ENCODE data around the gene MAPK4. TPM values are rescaled to one million over a fixed set of nuclear protein-coding genes. Genes with fewer than 3 reads are reported as not detected.

The MAPK4 gene
- total RNA-seq, 1 donor from 2014 or later: 0.21 TPM

- TF ChIP-seq CTCF (IDR thresholded peaks at IDR 0.05; ENCODE audit: unreplicated experiment): no peak
- DNase-seq (ENCODE audit: low spot score): no peak
- H3K4me1 Mint-ChIP-seq (ENCODE audit: unreplicated experiment): no peaks in the 10 kb centered on the region
- no peaks in the 10 kb centered on the region for H3K9me3 Mint-ChIP-seq (ENCODE audit: unreplicated experiment)
- peaks cover 1% of the 10 kb centered on the region for H3K27me3 Mint-ChIP-seq (ENCODE audit: unreplicated experiment)
- H3K4me3 Mint-ChIP-seq (ENCODE audit: unreplicated experiment): no peak overlapping the region
- no peak overlapping the region for H3K27ac Mint-ChIP-seq (ENCODE audit: unreplicated experiment)
- no peaks in the 10 kb centered on the region for H3K36me3 Mint-ChIP-seq (ENCODE audit: low read depth, unreplicated experiment)
Measured at GRCh38 chr18:50721006-50721405, 161.1 kb downstream of the MAPK4 start.

DNA sequence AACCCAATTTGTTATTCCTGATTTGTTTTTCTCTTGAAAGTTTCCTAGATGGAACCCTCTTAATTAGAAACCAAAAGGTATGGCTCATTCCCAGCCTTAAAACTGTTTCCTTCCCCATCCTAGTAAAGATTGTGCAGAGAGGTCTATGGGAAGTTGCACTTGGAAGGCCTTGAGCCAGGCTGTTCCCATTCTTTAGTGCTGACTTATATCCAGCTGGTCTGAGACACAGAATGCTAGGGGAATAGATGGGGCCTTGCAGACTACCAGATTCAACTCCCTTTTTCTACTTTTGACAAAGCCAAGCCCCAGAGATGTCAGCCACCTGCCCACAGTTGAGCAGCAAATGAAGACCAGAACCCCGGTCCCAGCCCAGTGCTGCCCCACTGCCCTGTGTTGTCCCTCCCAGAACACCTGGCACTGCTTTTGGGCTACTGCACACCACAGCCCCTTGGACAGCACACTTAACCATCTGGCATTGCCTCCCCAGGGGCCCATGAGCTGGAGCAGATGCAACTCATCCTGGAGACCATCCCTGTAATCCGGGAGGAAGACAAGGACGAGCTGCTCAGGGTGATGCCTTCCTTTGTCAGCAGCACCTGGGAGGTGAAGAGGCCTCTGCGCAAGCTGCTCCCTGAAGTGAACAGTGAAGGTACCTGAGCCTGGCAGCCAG lies 161.7 kb downstream of the MAPK4 start:
- no peak for DNase-seq (ENCODE audit: low spot score)
- no peaks in the 10 kb centered on the region for H3K9me3 Mint-ChIP-seq (ENCODE audit: unreplicated experiment)
- H3K27ac Mint-ChIP-seq (ENCODE audit: unreplicated experiment): no peak overlapping the region
- H3K36me3 Mint-ChIP-seq (ENCODE audit: low read depth, unreplicated experiment): no peaks in the 10 kb centered on the region
- no peak for TF ChIP-seq CTCF (IDR thresholded peaks at IDR 0.05; ENCODE audit: unreplicated experiment)
- peaks cover 3% of the 10 kb centered on the region for H3K27me3 Mint-ChIP-seq (ENCODE audit: unreplicated experiment)
- no peak overlapping the region for H3K4me3 Mint-ChIP-seq (ENCODE audit: unreplicated experiment)
- no peaks in the 10 kb centered on the region for H3K4me1 Mint-ChIP-seq (ENCODE audit: unreplicated experiment)

- Mint-ChIP-seq H3K9me3 (ENCODE audit: unreplicated experiment) (no peaks in the 10 kb centered on the region), H3K36me3 (ENCODE audit: low read depth, unreplicated experiment) (no peaks in the 10 kb centered on the region), H3K4me1 (ENCODE audit: unreplicated experiment) (no peaks in the 10 kb centered on the region), H3K27me3 (ENCODE audit: unreplicated experiment) (peaks cover 3% of the 10 kb centered on the region), H3K4me3 (ENCODE audit: unreplicated experiment) (no peak overlapping the region), H3K27ac (ENCODE audit: unreplicated experiment) (no peak overlapping the region)
- no peak for TF ChIP-seq CTCF (IDR thresholded peaks at IDR 0.05; ENCODE audit: unreplicated experiment)
- DNase-seq (ENCODE audit: low spot score): no peak
Measured at GRCh38 chr18:50722311-50722710, 162.4 kb downstream of the MAPK4 start.

DNA sequence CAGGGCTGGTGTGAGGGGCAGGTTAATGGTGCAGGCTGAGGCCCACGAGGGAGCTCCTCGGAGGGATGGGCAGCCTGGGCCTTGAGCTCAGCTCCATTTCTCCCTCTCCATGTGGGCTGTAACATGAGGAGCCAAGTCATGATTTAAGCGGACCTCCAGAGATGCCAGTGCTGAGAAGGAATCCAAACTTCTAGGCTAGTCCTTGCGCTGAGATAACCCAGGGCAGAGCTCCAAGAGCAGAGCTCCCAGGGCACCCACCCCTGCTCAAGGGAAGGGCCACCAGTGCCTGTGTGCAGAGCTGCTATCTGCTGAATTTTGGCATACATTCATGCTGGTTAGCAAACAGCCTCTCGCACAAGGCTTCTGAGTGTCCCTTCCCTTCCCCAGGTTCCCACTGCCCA lies 164.9 kb downstream of the MAPK4 start:
- H3K36me3 Mint-ChIP-seq (ENCODE audit: low read depth, unreplicated experiment): no peaks in the 10 kb centered on the region
- no peak for TF ChIP-seq CTCF (IDR thresholded peaks at IDR 0.05; ENCODE audit: unreplicated experiment)
- H3K4me3 Mint-ChIP-seq (ENCODE audit: unreplicated experiment): no peak overlapping the region
- no peak overlapping the region for H3K27ac Mint-ChIP-seq (ENCODE audit: unreplicated experiment)
- no peak for DNase-seq (ENCODE audit: low spot score)
- peaks cover 3% of the 10 kb centered on the region for H3K27me3 Mint-ChIP-seq (ENCODE audit: unreplicated experiment)
- H3K9me3 Mint-ChIP-seq (ENCODE audit: unreplicated experiment): no peaks in the 10 kb centered on the region
- H3K4me1 Mint-ChIP-seq (ENCODE audit: unreplicated experiment): no peaks in the 10 kb centered on the region

- Mint-ChIP-seq H3K4me1 (ENCODE audit: unreplicated experiment) (no peaks in the 10 kb centered on the region), H3K4me3 (ENCODE audit: unreplicated experiment) (no peak overlapping the region), H3K27me3 (ENCODE audit: unreplicated experiment) (peaks cover 3% of the 10 kb centered on the region), H3K27ac (ENCODE audit: unreplicated experiment) (no peak overlapping the region), H3K9me3 (ENCODE audit: unreplicated experiment) (no peaks in the 10 kb centered on the region), H3K36me3 (ENCODE audit: low read depth, unreplicated experiment) (no peaks in the 10 kb centered on the region)
- DNase-seq (ENCODE audit: low spot score): no peak
- TF ChIP-seq CTCF (IDR thresholded peaks at IDR 0.05; ENCODE audit: unreplicated experiment): no peak
Measured at GRCh38 chr18:50726960-50727589, 167.2 kb downstream of the MAPK4 start.

Measured in endothelial cell (in vitro differentiated cells).